Naive B cell (primary cell): ENCODE data around the gene ASCL2. TPM values are rescaled to one million over a fixed set of nuclear protein-coding genes. Genes with fewer than 3 reads are reported as not detected.

Experiments used
- polyA plus RNA-seq, 6 donors: library from polyadenylated mRNA; unstranded; fragments of 300-500 nt; fragmentation: Illumina TruSeq; gene quantifications; one replicate each; pipeline ENCODE4 v1.2.3, GENCODE V29; 2021; ENCODE audit warnings: low read depth in 6 of 6

The ASCL2 gene
- polyA plus RNA-seq, 6 donors from 2014 or later = 0.35 to 1.7 (median 0.60) TPM; not detected in 1

Other genes starting within 250 kb of the ASCL2 start
- not detected for gene IGF2, start 131.2 kb downstream of the ASCL2 start, polyA plus RNA-seq
- not detected for gene INS, start 109.4 kb downstream of the ASCL2 start, polyA plus RNA-seq
- gene TH, start 98.8 kb downstream of the ASCL2 start, polyA plus RNA-seq = not detected
- 10 to 100 TPM in 3 of 6 donors, 1 to 10 TPM in 3; 8.3 to 15.4 (median 10.2) TPM for gene C11orf21, start 31.3 kb upstream of the ASCL2 start, polyA plus RNA-seq
- gene TSPAN32, start 31.4 kb upstream of the ASCL2 start, polyA plus RNA-seq = 10 to 100 TPM in 4 of 6 donors, 1 to 10 TPM in 2; 6.5 to 24.0 (median 13.5) TPM
- gene CD81, start 106.7 kb upstream of the ASCL2 start, polyA plus RNA-seq = 100 to 1,000 TPM; 110 to 279 (median 240) TPM
- gene TSSC4, start 130.2 kb upstream of the ASCL2 start, polyA plus RNA-seq = 10 to 100 TPM; 54.7 to 76.0 (median 67.9) TPM
- gene TRPM5, start 173.9 kb upstream of the ASCL2 start, polyA plus RNA-seq = not detected
- gene KCNQ1, start 174.4 kb upstream of the ASCL2 start, polyA plus RNA-seq = 10 to 100 TPM in 3 of 6 donors, 1 to 10 TPM in 3; 9.3 to 22.6 (median 10.3) TPM